GM19372 (cell line): ENCODE data around the gene BMP2.

Source experiments
- ATAC-seq: cut with Tn5 transposase; IDR thresholded peaks from one replicate; pipeline ENCODE4 v1.9.1; 2021; ENCODE audit warnings: mild to moderate bottlenecking, low read depth, moderate library complexity; ENCODE audit not compliant: unreplicated experiment

The BMP2 gene

GRCh38 chr20:6767536-6768227 is at the start of gene BMP2:
Gene BMP2, plus strand, starts transcription at chr20:6767686. Its CDS starts 2,441 bp downstream, at chr20:6770127.
- peak; percentile 59 for ATAC-seq

DNA sequence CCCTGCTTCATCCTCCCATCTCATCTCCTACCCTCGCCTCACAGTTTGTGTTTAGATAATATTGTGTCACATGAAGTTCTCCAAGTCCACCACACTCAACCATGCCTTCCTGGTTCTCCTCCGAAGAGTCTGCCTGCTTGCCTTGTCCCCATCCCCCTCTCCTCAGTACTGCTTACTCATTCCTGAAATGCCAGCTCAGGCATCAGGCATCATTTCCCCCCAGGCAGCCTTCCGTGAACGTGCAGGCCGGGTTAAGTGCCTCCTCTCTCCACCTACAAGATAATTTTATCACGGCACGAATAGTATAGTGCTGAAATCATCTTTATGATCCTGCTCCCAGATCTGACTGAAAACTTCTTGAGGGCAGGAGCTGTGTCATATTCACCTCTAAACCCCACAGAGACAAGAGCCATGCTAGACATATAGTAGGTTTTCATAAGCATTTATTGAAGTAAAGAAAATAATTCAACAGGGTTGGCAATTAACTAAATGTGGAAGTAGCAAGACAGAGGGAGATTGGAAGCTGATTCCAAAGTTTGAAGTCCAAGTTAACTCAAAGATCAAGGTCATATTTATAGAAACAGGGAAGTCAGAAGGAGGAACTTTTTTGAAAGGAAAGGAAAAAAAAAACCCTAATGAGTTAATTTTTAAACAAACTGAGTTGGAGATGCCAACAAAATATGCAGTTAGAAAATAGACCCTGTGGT is 48.7 kb upstream of the BMP2 start:
- no peak for ATAC-seq

- no peak for ATAC-seq
Measured at GRCh38 chr20:6719369-6719721, 48.1 kb upstream of the BMP2 start.

GRCh38 chr20:6726761-6727160 is 40.7 kb upstream of the BMP2 start:
- no peak for ATAC-seq

GRCh38 chr20:6730672-6731328 is 36.7 kb upstream of the BMP2 start:
- no peak for ATAC-seq

DNA sequence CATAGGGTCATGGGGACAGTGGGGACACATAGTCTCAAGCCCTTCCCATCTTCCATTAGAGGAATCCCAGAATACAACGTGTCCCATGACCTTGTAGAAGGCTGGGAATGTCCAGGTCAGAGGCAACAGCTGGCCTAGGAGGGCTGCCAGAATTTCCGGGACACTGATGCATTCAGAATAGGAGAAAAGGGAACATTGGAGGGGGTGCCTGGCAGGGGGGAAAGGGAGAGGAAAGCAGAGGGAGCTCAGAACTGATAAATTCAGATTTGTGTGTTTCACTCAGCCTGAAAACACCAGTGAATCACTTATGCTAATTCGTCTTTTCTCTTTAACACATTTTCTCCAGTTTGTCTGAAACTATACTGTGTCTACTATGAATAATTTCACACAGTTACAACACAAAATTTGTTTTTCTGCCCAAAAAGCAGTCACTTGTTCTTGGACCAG is 35.5 kb upstream of the BMP2 start:
- ATAC-seq = no peak

DNA sequence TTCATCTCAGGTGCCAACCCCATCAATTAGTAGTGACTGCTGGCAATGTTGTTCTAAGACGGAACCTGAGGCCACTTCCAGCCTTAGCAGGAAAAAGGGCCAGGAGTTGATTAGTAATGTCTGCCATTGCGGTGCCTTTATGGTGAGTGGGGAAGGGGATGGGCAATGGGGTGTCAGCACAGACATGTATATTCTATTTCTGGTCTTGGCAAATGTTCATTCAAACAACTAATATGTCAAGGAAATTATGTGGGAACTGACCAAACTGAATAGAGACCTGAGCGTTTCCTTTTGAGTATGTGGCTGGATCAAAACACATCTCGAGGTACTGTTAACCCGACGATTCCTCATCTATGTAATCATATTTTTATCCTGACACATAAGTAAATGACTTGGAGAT is 34.6 kb upstream of the BMP2 start:
- ATAC-seq = no peak

GRCh38 chr20:6733965-6734364 is 33.5 kb upstream of the BMP2 start:
- ATAC-seq = no peak

- no peak for ATAC-seq
Measured at GRCh38 chr20:6735942-6736845, 31.3 kb upstream of the BMP2 start.

GRCh38 chr20:6739406-6739805 is 28.1 kb upstream of the BMP2 start:
- ATAC-seq = no peak

- ATAC-seq = no peak
Measured at GRCh38 chr20:6740096-6740495, 27.4 kb upstream of the BMP2 start.

GRCh38 chr20:6744180-6744579 is 23.3 kb upstream of the BMP2 start:
- no peak for ATAC-seq

GRCh38 chr20:6744805-6745204 is 22.7 kb upstream of the BMP2 start:
- no peak for ATAC-seq

DNA sequence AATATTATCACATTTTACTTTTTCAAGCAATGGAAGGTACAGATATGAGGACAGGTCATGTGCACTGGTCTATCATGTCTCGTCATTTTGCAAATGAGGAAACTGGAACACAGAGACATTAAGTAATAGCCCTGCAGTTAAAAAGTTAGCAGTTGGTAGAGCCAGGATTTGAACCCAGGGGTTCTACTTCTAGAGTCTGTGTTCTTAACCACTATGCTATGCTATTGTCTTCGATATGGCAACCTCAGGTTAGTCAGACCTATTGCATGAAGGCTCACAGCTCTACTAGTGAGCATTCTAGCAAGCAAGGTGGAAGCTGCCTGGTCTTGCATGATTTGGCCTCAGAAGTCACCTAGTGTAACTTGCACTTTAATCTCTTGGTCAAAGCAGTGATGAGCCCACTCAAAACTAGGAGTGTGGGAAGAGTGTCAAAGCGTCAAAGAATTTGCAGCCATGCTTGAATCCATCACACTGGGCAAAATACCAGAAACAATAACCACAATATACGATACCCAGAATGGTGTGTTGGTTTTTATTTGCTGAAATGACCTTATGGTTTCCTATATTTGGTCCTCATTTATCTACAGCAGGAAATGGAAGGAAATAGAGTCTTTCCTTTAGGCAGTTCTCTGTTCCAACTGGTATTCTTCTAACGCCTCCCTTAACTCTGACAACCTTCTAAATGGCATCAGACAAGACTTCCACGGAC is 20.4 kb upstream of the BMP2 start:
- ATAC-seq = no peak

DNA sequence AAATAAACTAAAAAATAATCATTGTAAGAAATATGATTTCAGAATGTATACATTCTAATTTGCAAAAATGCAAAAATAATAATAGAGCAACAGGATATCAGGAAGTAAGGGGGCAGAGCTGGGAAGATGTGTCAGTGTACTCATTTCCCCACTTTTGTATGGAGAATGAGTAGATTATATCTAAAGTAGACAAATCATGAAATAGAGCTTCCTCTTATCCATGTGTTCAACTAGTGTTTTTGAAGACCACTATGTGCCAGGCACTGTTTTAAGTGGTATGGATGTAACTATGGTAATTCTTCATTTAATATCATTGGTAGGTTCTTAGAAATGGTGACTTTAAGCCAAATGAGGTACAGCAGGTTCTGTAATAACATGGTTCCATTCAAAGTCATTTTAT is 17.0 kb upstream of the BMP2 start:
- no peak for ATAC-seq

DNA sequence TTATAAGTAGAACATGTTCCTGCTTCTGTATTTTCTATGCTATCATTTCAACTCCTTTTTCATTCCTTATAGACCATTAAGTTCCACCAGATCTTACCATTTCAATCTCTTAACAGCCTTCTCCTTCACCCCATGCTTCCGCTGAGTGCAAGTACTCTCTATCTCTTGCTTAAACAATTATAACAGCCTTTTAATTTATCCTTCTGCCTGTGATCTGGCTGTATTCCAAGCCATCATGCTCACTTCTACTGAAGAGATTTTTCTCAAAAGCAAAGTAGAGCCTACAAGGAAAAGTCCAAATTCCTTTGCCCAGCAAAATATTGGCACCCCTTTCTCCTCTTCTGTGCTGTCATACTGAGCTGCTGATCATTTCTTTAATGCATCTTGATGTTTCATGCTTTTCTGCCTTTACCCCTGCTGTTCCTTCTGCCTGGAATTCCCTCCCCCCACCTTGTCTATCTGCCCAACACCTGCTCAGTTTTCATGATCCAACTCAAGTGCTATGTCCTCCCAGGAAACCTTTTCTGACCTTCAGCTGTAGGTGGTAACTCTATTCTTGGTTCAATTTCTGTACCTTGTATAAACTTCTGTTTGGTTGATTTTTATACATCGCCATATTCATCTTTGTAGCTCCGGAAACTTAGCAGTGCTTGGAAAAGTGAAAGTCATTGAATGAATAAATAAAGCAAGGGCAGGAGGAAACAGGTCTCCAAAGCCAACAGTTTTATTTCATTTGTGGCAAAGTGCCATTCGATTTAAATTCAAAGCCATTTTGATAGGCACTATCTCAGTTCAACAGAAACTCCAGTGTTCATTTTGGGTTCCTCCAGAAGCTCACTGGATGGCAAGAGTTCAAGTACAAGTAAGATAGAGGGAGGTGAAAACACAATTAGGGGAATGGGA is 10.5 kb upstream of the BMP2 start:
- ATAC-seq = no peak

DNA sequence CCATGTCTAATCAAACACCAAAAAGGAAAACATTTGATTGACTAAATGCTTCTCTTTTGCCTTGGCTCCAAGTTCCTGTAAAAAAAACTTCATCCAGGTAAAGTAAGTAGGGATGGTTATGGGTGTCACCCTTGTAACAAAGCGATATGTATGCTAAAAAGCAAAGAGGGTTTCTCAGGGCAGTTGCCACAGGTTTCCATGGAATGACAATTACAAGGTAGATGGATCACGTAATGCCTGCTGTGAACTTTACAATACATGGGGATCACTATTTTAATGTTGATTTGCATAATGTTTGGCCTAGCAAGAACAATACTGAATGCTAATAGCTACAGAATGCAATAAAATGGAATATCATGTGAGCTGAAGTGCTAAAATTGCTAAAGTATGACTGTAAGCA is 2.9 kb upstream of the BMP2 start:
- no peak for ATAC-seq

GRCh38 chr20:6765469-6766058 is 1.9 kb upstream of the BMP2 start:
- no peak for ATAC-seq

DNA sequence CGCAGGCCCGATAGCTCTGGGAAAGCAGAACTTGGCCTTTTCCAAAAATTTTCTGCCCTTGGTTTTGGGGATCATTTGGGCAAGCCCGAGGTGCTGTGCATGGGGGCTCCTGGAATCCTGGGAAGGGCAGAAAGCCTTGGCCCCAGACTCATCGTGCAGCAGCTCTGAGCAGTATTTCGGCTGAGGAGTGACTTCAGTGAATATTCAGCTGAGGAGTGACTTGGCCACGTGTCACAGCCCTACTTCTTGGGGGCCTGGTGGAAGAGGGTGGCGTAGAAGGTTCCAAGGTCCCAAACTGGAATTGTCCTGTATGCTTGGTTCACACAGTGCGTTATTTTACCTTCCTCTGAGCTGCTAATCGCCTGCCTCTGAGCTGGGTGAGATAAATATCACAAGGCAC is 1.1 kb upstream of the BMP2 start:
- ATAC-seq = no peak
